ENCODE data around the gene DNAJC5.

- no peak for TF ChIP-seq GATA2 (IDR thresholded peaks at IDR 0.05; ENCODE audit: low read depth, low read length)
- no peak for TF ChIP-seq GATA3 (IDR thresholded peaks at IDR 0.05; ENCODE audit: low read depth, low read length)
These were observed 39.4 kb upstream of the DNAJC5 start for GRCh38 chr20:63855363-63856097.
